Osteoblast (primary cell): Measurements from ENCODE around the gene FAM13A. TPM values are rescaled to one million over a fixed set of nuclear protein-coding genes. Genes with fewer than 3 reads are reported as not detected.

Source experiments
- DNase-seq: peaks from one replicate; pipeline ENCODE4 v3.0.0; 2011; ENCODE audit warnings: low spot score, mixed read lengths; ENCODE audit not compliant: insufficient read length; ENCODE audit errors: missing footprints
- H2AFZ ChIP-seq: 2 replicates; pipeline ENCODE4 v1.6.0; 2011; ENCODE audit warnings: mild to moderate bottlenecking, low read length
- H3K27ac ChIP-seq: 2 replicates; pipeline ENCODE4 v1.5.1; 2011; ENCODE audit warnings: mild to moderate bottlenecking, low read depth, low read length, moderate library complexity
- H3K27me3 ChIP-seq: 2 replicates; pipeline ENCODE4 v1.6.0; 2012; ENCODE audit warnings: mild to moderate bottlenecking, control low read depth, inconsistent platforms, low read length, moderate library complexity; ENCODE audit not compliant: insufficient read depth
- H3K36me3 ChIP-seq: 2 replicates; pipeline ENCODE4 v1.5.1; 2011; ENCODE audit warnings: mild to moderate bottlenecking, low read length, control low read depth, moderate library complexity; ENCODE audit not compliant: insufficient read depth
- H3K4me1 ChIP-seq: 2 replicates; pipeline ENCODE4 v1.5.1; 2011; ENCODE audit warnings: mild to moderate bottlenecking, low read length, control low read depth, moderate library complexity; ENCODE audit not compliant: insufficient read depth
- H3K4me2 ChIP-seq: 2 replicates; pipeline ENCODE4 v1.6.0; 2011; ENCODE audit warnings: mild to moderate bottlenecking, low read length; ENCODE audit not compliant: insufficient read depth
- H3K4me3 ChIP-seq: fragments of 200-600 bp; sonication (generic); 3 replicates; pipeline ENCODE4 v1.5.1; 2012; ENCODE audit warnings: mild to moderate bottlenecking, low read length, inconsistent platforms; ENCODE audit not compliant: insufficient read depth
- H3K79me2 ChIP-seq: 2 replicates; pipeline ENCODE4 v1.6.0; 2012; ENCODE audit warnings: mild to moderate bottlenecking, low read length, control low read depth, inconsistent platforms; ENCODE audit not compliant: insufficient read depth
- H3K9me3 ChIP-seq: 2 replicates; pipeline ENCODE4 v1.5.1; 2011; ENCODE audit warnings: low read depth, low read length, control low read depth
- H4K20me1 ChIP-seq: 2 replicates; pipeline ENCODE4 v1.6.0; 2012; ENCODE audit warnings: mild to moderate bottlenecking, low read length, control low read depth; ENCODE audit not compliant: insufficient read depth
- total RNA-seq: library from RNA; depleted of rRNA; stranded (reverse); fragments of >200 nt; gene quantifications from 2 replicates; pipeline ENCODE4 v1.2.3, GENCODE V29; 2012
- TF ChIP-seq, protein P1 (sequence below): IDR thresholded peaks from 2 replicates; pipeline ENCODE4 v1.5.1; 2011; ENCODE audit warnings: mild to moderate bottlenecking, low read depth, low read length, moderate library complexity; ENCODE audit errors: extremely low read depth

Gene FAM13A
- total RNA-seq, 1 donor, result 18.8 TPM

DNA sequence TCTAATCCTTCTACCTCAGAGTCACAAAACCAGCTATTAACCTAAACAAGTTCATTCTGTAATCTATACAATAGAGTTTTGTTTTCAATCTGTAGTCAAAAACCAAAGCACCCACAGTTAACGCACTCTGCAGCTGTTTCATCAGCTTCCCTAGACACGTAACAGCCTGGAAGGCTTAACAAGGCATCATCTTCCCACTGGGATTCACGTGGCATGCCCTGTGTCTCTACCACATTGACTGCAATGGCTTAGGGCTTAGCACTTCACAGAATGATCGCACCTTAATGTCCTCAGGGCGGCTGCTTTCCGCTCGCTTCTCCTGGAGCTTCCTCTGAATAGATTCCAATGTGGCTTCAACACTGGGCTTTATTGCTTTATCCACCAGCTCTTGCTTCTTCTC, 309.6 kb downstream of the FAM13A start:
- Histone ChIP-seq H2AFZ (no peak overlapping the region), H3K27me3 (no peaks in the 10 kb centered on the region), H3K4me1 (peaks cover 28% of the 10 kb centered on the region), H3K4me2 (no peak overlapping the region), H3K9me3 (no peaks in the 10 kb centered on the region), H4K20me1 (no peaks in the 10 kb centered on the region), H3K36me3 (peaks cover 21% of the 10 kb centered on the region), H3K27ac (no peak overlapping the region), H3K79me2 (no peaks in the 10 kb centered on the region), H3K4me3 (no peak overlapping the region)
- TF ChIP-seq, protein P1, sequence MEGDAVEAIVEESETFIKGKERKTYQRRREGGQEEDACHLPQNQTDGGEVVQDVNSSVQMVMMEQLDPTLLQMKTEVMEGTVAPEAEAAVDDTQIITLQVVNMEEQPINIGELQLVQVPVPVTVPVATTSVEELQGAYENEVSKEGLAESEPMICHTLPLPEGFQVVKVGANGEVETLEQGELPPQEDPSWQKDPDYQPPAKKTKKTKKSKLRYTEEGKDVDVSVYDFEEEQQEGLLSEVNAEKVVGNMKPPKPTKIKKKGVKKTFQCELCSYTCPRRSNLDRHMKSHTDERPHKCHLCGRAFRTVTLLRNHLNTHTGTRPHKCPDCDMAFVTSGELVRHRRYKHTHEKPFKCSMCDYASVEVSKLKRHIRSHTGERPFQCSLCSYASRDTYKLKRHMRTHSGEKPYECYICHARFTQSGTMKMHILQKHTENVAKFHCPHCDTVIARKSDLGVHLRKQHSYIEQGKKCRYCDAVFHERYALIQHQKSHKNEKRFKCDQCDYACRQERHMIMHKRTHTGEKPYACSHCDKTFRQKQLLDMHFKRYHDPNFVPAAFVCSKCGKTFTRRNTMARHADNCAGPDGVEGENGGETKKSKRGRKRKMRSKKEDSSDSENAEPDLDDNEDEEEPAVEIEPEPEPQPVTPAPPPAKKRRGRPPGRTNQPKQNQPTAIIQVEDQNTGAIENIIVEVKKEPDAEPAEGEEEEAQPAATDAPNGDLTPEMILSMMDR, result no peak
- DNase-seq, result no peak

DNA sequence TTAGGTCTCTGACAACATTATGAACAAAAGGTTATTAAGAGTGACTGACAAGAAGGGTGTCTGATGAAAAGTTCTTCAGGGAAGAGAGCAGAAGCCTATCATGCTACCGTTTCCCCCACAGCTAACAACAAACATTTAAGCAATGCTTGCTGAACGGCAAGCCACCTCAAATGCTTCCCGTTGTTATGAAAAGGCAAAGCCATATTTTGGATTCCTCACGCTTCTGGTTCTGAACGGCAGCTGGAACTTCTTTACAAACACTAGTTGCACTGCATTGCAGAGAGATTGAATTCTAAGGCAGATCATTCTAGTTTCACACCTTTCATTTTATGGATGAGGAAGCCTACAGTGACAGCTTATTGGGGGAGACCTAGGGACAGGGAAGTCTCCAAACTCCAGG, 310.8 kb downstream of the FAM13A start:
- TF ChIP-seq, protein P1, result no peak
- no peaks in the 10 kb centered on the region for H4K20me1 ChIP-seq
- DNase-seq, result no peak
- no peaks in the 10 kb centered on the region for H3K9me3 ChIP-seq
- no peaks in the 10 kb centered on the region for H3K27me3 ChIP-seq
- no peak overlapping the region for H3K27ac ChIP-seq
- peaks cover 21% of the 10 kb centered on the region for H3K36me3 ChIP-seq
- no peak overlapping the region for H2AFZ ChIP-seq
- no peaks in the 10 kb centered on the region for H3K79me2 ChIP-seq
- H3K4me2 ChIP-seq, result no peak overlapping the region
- no peak overlapping the region for H3K4me3 ChIP-seq
- H3K4me1 ChIP-seq, result peaks cover 25% of the 10 kb centered on the region

DNA sequence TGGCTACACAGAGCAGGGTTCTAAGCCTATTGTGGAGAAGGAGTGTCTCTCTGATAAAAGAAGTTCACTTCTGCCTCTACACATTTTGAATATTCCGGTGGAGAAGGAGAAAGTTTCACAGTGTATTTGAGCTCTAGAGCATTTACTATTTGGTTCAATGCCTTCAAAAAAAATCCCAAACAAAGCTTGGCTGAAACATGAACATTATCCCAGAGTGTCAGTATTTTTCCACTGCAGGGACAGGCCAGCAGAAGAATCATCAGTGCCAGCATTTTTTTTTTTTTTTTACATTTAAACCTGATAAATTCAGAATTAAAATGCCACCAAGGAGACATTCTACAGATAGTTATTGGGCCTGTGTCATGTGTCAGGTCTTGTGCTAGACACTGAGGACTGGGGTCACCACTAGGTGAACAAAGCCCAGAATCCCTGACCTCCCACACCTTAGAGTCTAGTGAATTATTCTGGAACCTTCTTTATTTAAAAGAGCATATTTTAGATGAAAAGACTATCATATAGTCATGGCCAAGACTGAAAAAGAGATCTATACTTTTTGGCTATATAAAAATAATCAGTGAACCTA, 311.3 kb downstream of the FAM13A start:
- TF ChIP-seq, protein P1, result no peak
- Histone ChIP-seq H3K9me3 (no peaks in the 10 kb centered on the region), H3K4me1 (peaks cover 25% of the 10 kb centered on the region), H3K4me2 (no peak overlapping the region), H2AFZ (no peak overlapping the region), H3K79me2 (no peaks in the 10 kb centered on the region), H3K27me3 (no peaks in the 10 kb centered on the region), H3K27ac (no peak overlapping the region), H3K36me3 (peaks cover 21% of the 10 kb centered on the region), H4K20me1 (no peaks in the 10 kb centered on the region), H3K4me3 (no peak overlapping the region)
- no peak for DNase-seq

DNA sequence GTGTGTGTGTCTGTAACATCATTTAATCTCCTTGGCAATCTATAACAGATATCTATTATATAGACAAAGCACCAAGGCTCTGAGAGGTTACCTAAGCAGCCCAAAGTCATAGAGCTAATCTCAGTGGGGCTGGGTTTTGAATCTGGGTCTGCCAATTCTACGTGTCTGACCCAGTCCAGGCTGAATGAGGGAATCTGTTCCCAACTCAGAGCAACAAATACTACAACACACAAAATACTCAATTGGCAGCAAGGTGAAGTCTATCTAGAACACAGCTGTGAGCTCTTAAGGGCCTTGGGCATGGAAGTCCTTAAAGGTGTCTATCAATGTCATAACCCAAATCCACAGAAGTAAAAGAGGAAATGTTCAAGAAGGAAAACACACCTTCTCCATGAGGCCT, 311.8 kb downstream of the FAM13A start:
- no peak overlapping the region for H2AFZ ChIP-seq
- H3K36me3 ChIP-seq, result peaks cover 21% of the 10 kb centered on the region
- H3K27me3 ChIP-seq, result no peaks in the 10 kb centered on the region
- H3K9me3 ChIP-seq, result no peaks in the 10 kb centered on the region
- DNase-seq, result no peak
- H4K20me1 ChIP-seq, result no peaks in the 10 kb centered on the region
- peaks cover 25% of the 10 kb centered on the region for H3K4me1 ChIP-seq
- H3K4me3 ChIP-seq, result no peak overlapping the region
- H3K4me2 ChIP-seq, result no peak overlapping the region
- H3K27ac ChIP-seq, result no peak overlapping the region
- TF ChIP-seq, protein P1, result no peak
- H3K79me2 ChIP-seq, result no peaks in the 10 kb centered on the region
